ENCODE data around the gene ADAMTSL3. TPM values are rescaled to one million over a fixed set of nuclear protein-coding genes. Genes with fewer than 3 reads are reported as not detected.
A peak's percentile ranks its signal among the peaks of the same experiment; 100 is the strongest.

The ADAMTSL3 gene
- total and polyA plus RNA-seq, 8 donors = 0.54 to 19.2 (median 6.1) TPM

- ATAC-seq (no peak), FAIRE-seq (no peak)
- 95% methylated on average over 2 of the region's 2 CpGs for WGBS, 2 donors
These were observed 344.6 kb downstream of the ADAMTSL3 start for GRCh38 chr15:83998486-83998885.

DNA sequence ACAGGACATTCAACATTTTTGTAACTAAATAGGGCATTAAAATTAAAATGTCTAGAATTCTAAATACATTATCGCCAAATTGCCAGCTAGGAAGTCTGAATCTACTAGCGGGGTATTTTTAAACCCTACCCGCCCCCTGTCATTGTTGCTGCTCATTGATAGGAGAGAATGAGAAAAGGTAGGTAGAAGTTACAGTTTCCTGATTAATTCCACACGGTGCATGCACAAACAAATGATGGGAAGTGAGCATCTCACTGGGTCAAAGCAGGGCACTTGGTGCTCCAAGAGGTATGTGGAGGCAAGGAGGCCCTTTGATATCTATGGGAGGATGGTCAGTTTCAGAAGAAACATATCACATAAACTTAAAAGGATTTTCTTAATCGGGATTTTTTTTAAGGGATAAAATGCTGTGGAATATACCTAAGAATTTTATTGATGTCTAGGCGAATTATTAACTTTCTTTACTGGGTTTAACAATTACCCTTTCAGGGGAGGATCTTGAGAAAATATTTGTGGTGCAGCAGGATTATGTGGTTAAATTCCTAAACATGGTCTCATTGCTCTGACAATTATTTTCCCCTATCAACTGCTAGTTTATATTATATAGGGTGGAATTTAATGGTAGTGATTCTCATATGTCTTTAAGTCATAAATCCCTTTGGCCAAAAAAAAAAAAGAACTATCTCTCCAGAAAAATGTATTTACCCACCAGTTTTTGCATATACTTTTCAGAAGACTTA is 345.6 kb downstream of the ADAMTSL3 start:
- DNase-seq (no peak), FAIRE-seq (no peak), ATAC-seq (peak in 2 of 4 donors; percentile 40 to 56)
- Histone ChIP-seq H3K4me1 (no peaks in the 10 kb centered on the region), H3K27ac (peak overlapping the region in 1 of 4 donors; percentile 33), H3K4me3 (no peak overlapping the region), H3K9me3 (no peaks in the 10 kb centered on the region), H3K36me3 (no peaks in the 10 kb centered on the region), H3K27me3 (no peaks in the 10 kb centered on the region)
- 57% methylated on average over 6 of the region's 6 CpGs for WGBS, 2 donors
- TF ChIP-seq, protein P1, sequence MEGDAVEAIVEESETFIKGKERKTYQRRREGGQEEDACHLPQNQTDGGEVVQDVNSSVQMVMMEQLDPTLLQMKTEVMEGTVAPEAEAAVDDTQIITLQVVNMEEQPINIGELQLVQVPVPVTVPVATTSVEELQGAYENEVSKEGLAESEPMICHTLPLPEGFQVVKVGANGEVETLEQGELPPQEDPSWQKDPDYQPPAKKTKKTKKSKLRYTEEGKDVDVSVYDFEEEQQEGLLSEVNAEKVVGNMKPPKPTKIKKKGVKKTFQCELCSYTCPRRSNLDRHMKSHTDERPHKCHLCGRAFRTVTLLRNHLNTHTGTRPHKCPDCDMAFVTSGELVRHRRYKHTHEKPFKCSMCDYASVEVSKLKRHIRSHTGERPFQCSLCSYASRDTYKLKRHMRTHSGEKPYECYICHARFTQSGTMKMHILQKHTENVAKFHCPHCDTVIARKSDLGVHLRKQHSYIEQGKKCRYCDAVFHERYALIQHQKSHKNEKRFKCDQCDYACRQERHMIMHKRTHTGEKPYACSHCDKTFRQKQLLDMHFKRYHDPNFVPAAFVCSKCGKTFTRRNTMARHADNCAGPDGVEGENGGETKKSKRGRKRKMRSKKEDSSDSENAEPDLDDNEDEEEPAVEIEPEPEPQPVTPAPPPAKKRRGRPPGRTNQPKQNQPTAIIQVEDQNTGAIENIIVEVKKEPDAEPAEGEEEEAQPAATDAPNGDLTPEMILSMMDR (IDR thresholded peaks at IDR 0.05) = no peak
- intact Hi-C loops (cut with DNase I) = no loop called here

More at GRCh38 chr15:83998486-83998885, 344.6 kb downstream of the ADAMTSL3 start:
- Histone ChIP-seq H3K4me1 (no peaks in the 10 kb centered on the region), H3K27ac (no peak overlapping the region), H3K27me3 (no peaks in the 10 kb centered on the region), H3K36me3 (no peaks in the 10 kb centered on the region), H3K4me3 (no peak overlapping the region), H3K9me3 (no peaks in the 10 kb centered on the region)
- DNase-seq = no peak
- TF ChIP-seq, protein P1 (IDR thresholded peaks at IDR 0.05) = no peak
- intact Hi-C loops (cut with DNase I) = no loop called here

DNA sequence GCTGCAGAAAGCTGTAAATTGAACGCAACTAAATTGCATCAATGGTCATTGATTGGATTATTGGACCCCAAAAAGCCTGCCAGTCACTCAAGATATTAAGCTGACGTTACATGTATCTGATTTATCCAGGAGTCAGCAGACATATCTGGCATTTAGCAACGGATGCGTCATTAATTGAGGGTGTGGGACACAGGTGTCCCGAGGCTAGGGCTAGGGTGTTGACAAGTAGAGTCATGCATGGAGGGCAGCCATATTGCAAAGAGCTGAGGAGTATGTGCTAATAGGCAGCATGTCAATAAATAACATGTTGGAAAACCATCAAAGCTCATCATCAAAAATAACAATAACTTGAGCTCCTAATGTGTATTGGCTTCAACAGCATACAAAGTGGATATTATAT is 347.1 kb downstream of the ADAMTSL3 start:
- FAIRE-seq = no peak
- H3K36me3 ChIP-seq = no peaks in the 10 kb centered on the region
- no peak for ATAC-seq
- no peaks in the 10 kb centered on the region for H3K9me3 ChIP-seq
- intact Hi-C loops (cut with DNase I) = no loop called here
- no peak overlapping the region for H3K27ac ChIP-seq
- no peaks in the 10 kb centered on the region for H3K4me1 ChIP-seq
- no peak for DNase-seq
- H3K27me3 ChIP-seq = no peaks in the 10 kb centered on the region
- no peak overlapping the region for H3K4me3 ChIP-seq
- 93 to 95% methylated on average over 5 of the region's 5 CpGs for WGBS, 2 donors
- TF ChIP-seq, protein P1 (IDR thresholded peaks at IDR 0.05) = no peak

GRCh38 chr15:84001655-84002054 is 347.7 kb downstream of the ADAMTSL3 start:
- Histone ChIP-seq H3K27me3 (no peaks in the 10 kb centered on the region), H3K36me3 (no peaks in the 10 kb centered on the region), H3K9me3 (no peaks in the 10 kb centered on the region), H3K4me1 (no peaks in the 10 kb centered on the region), H3K27ac (no peak overlapping the region), H3K4me3 (no peak overlapping the region)
- TF ChIP-seq, protein P1 (IDR thresholded peaks at IDR 0.05) = no peak
- no peak for FAIRE-seq
- no peak for DNase-seq
- intact Hi-C loops (cut with DNase I) = no loop called here
- peak in 2 of 4 donors; percentile 22 to 64 for ATAC-seq

DNA sequence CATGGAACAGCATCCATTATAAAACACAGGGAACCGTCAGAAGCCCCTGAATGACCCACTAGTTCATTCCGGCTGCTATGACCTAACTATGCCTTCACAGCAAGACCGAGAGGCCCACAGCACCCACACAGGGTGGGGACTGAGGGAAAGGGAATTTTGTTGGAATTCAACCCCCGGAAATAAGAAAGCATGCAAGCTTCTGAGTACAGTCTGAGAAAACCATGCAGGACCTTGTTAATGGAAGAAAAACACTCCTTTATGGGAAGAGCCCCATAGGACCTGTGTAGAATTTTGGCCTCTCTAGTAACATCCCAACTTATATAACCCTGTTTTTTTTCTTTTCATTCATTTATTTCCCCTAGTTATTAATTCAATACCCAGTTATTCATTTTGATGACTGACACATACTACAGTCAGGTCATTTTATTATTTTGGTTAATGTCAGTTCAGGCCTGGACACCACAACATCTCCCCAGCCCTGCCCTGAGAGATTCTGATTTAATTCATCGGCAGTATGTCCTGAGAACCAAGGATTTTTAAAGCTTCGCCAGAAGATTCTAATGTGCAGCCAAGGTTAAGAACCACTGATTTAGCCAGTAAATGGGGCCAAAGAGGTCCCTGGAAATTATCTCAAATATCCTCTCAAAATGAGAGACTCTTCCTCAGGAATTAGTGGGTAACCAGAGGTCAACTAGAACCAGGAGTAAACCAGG is 350.0 kb downstream of the ADAMTSL3 start:
- WGBS, 2 donors = 88 to 90% methylated on average over 6 of the region's 6 CpGs
- intact Hi-C loops (cut with DNase I) = no loop called here
- DNase-seq = no peak
- Histone ChIP-seq H3K4me1 (no peaks in the 10 kb centered on the region), H3K27me3 (no peaks in the 10 kb centered on the region), H3K27ac (no peak overlapping the region), H3K9me3 (no peaks in the 10 kb centered on the region), H3K4me3 (no peak overlapping the region), H3K36me3 (no peaks in the 10 kb centered on the region)
- no peak for FAIRE-seq
- no peak for ATAC-seq
- TF ChIP-seq, protein P1 (IDR thresholded peaks at IDR 0.05) = no peak
